SU-DHL-6 (cell line): ENCODE data around the gene PIEZO1.

Experiments
- H2AFZ ChIP-seq: fragments of 200-600 bp; sonication (generic); 2 replicates; pipeline ENCODE4 v1.6.1; 2014; ENCODE audit warnings: low read depth, mild to moderate bottlenecking, moderate library complexity, mixed read lengths, antibody characterized with exemption, low read length; ENCODE audit not compliant: severe bottlenecking
- H3F3A ChIP-seq: fragments of 200-600 bp; shearing (Covaris generic); 2 replicates; pipeline ENCODE4 v1.6.0; 2016; ENCODE audit warnings: antibody characterized with exemption, mild to moderate bottlenecking; ENCODE audit not compliant: insufficient read depth
- H3K27ac ChIP-seq: fragments of 200-600 bp; sonication (generic); 2 replicates; pipeline ENCODE4 v1.5.1; 2016; ENCODE audit warnings: low read depth, mild to moderate bottlenecking, low read length, moderate library complexity, mixed read lengths
- H3K27me3 ChIP-seq: fragments of 200-600 bp; sonication (generic), shearing (Covaris generic); 2 replicates; pipeline ENCODE4 v1.6.0; 2014; ENCODE audit warnings: mild to moderate bottlenecking, low read length
- H3K36me3 ChIP-seq: fragments of 200-600 bp; sonication (generic); 2 replicates; pipeline ENCODE4 v1.6.1; 2014; ENCODE audit warnings: mild to moderate bottlenecking, low read length, mixed read lengths
- H3K4me2 ChIP-seq: fragments of 300-600, 200-600 bp; shearing (Covaris generic), sonication (generic); 2 replicates; pipeline ENCODE4 v1.6.0; 2014; ENCODE audit warnings: low read length, low read depth, mild to moderate bottlenecking; ENCODE audit not compliant: poor library complexity, severe bottlenecking
- H3K4me3 ChIP-seq: fragments of 200-600 bp; sonication (generic); 2 replicates; pipeline ENCODE4 v1.5.1; 2014; ENCODE audit warnings: antibody characterized with exemption, low read length, mild to moderate bottlenecking, mixed read lengths; ENCODE audit not compliant: insufficient read depth, poor library complexity, severe bottlenecking
- H3K79me2 ChIP-seq: fragments of 200-600 bp; sonication (generic); 2 replicates; pipeline ENCODE4 v1.6.1; 2014; ENCODE audit warnings: mild to moderate bottlenecking, low read length, moderate library complexity; ENCODE audit not compliant: insufficient read depth
- H3K9ac ChIP-seq: fragments of 200-600 bp; sonication (generic); 2 replicates; pipeline ENCODE4 v1.7.0; 2014; ENCODE audit warnings: mild to moderate bottlenecking, low read length
- H3K9me2 ChIP-seq: fragments of 200-600 bp; sonication (generic); replicated peaks from 2 replicates; pipeline ENCODE4 v1.6.1; 2014; ENCODE audit warnings: low read length; ENCODE audit not compliant: insufficient read depth
- H3K9me3 ChIP-seq: fragments of 200-600 bp; sonication (generic); 2 replicates; pipeline ENCODE4 v1.6.1; 2014; ENCODE audit warnings: low read length, mixed read lengths; ENCODE audit not compliant: insufficient read depth
- H4K20me1 ChIP-seq: fragments of 200-600 bp; sonication (generic); 2 replicates; pipeline ENCODE4 v1.6.1; 2014; ENCODE audit warnings: low read depth, mild to moderate bottlenecking, antibody characterized with exemption, low read length, moderate library complexity, mixed read lengths
- CTCF ChIP-seq: fragments of 200-600 bp; sonication (generic); IDR thresholded peaks from one replicate; pipeline ENCODE4 v1.5.1; 2017; ENCODE audit warnings: antibody characterized with exemption, mild to moderate bottlenecking, low read length, moderate library complexity; ENCODE audit not compliant: insufficient read depth, poor library complexity, severe bottlenecking
- EZH2phosphoT487 ChIP-seq: fragments of 200-600 bp; sonication (generic), shearing (Covaris generic); conservative IDR thresholded peaks from 2 replicates; pipeline ENCODE4 v1.6.1; 2018; ENCODE audit warnings: mild to moderate bottlenecking, antibody characterized with exemption, low read length, moderate library complexity, mixed read lengths

Gene PIEZO1

GRCh38 chr16:88739977-88740726 is 44.9 kb downstream of the PIEZO1 start:
- H3K79me2 ChIP-seq = no peaks in the 10 kb centered on the region
- no peak overlapping the region for H3K4me2 ChIP-seq
- no peak overlapping the region for H2AFZ ChIP-seq
- H3K27ac ChIP-seq = no peak overlapping the region
- no peaks in the 10 kb centered on the region for H3K36me3 ChIP-seq
- H3K27me3 ChIP-seq = no peaks in the 10 kb centered on the region
- no peak overlapping the region for H3K4me3 ChIP-seq
- H3K9ac ChIP-seq = no peak overlapping the region
- no peaks in the 10 kb centered on the region for H4K20me1 ChIP-seq
- H3F3A ChIP-seq = no peaks in the 10 kb centered on the region
- TF ChIP-seq EZH2phosphoT487 (no peak), CTCF (no peak)
- no peaks in the 10 kb centered on the region for H3K9me2 ChIP-seq
- no peaks in the 10 kb centered on the region for H3K9me3 ChIP-seq

GRCh38 chr16:88739139-88739976 is 45.7 kb downstream of the PIEZO1 start:
- H3K4me2 ChIP-seq = no peak overlapping the region
- TF ChIP-seq EZH2phosphoT487 (no peak), CTCF (no peak)
- H3K9me3 ChIP-seq = no peaks in the 10 kb centered on the region
- H3K27ac ChIP-seq = no peak overlapping the region
- no peak overlapping the region for H3K4me3 ChIP-seq
- no peak overlapping the region for H3K9ac ChIP-seq
- no peaks in the 10 kb centered on the region for H4K20me1 ChIP-seq
- H3F3A ChIP-seq = no peaks in the 10 kb centered on the region
- no peaks in the 10 kb centered on the region for H3K9me2 ChIP-seq
- no peak overlapping the region for H2AFZ ChIP-seq
- H3K36me3 ChIP-seq = no peaks in the 10 kb centered on the region
- no peaks in the 10 kb centered on the region for H3K27me3 ChIP-seq
- no peaks in the 10 kb centered on the region for H3K79me2 ChIP-seq

- Histone ChIP-seq H3K4me2 (no peak overlapping the region), H3K9me2 (no peaks in the 10 kb centered on the region), H3K27ac (no peak overlapping the region), H3K9ac (no peak overlapping the region), H3K79me2 (no peaks in the 10 kb centered on the region), H3K36me3 (no peaks in the 10 kb centered on the region), H3K4me3 (no peak overlapping the region), H3K27me3 (no peaks in the 10 kb centered on the region), H3K9me3 (no peaks in the 10 kb centered on the region), H2AFZ (no peak overlapping the region), H3F3A (no peaks in the 10 kb centered on the region), H4K20me1 (no peaks in the 10 kb centered on the region)
- TF ChIP-seq EZH2phosphoT487 (no peak), CTCF (no peak)
Observed at GRCh38 chr16:88738151-88739084, 46.6 kb downstream of the PIEZO1 start.
